ENCODE results near the gene SHROOM3.

SHROOM3 gene

DNA sequence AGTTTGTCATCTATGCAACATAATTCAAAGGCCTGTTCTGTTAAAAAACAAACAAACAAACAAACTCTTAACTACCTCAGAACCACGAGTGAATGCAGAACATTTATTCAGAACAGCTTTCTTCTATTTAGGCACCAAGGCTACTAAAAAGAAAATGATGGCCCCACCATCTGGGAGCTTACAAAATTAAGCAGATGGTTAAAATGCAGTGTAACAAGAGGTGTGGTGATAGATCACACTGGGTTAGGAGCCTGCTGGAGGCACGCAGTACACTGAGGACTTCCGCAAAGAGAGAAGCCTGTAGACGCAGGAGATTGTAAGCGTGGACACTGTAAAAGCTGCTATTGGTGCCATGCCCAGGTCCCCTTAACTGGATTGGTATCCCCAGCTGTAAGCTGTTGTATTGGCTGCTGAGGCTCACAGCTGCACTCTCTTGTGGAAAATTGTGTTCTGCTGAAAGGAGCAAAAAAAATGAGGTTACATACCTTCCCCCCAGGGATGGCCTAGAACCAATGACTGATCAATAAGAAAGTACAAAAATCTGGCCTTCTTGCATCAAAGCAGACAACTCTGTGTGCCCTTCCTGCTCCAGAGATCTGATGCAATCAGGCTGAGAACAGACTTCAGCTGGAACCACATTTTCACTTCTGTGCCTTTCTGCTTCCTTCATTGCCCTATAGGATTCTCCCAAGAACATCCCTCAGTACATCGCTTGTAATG, 60.0 kb downstream of the SHROOM3 start:
- DNase-seq (ENCODE audit: low read depth): no peak

DNA sequence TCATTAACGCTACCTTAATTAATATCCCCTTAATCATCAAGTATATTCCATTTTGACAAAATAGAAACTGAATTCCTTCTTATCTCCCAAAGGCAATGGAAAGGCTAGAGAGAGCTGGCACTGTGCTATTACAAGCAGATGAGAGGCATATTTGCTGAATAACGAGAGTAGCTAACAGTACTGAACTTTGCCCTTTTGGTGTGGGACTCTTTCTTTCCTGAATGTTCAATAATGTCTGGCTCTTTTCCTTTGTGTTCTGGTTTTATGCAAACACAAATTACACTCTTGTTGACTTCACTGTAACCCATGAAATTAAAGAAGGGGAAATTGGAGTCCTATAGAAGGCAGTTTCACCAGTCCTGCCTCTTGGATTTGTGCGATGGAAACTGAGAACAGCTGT, 63.5 kb downstream of the SHROOM3 start:
- no peak for DNase-seq (ENCODE audit: low read depth)

DNA sequence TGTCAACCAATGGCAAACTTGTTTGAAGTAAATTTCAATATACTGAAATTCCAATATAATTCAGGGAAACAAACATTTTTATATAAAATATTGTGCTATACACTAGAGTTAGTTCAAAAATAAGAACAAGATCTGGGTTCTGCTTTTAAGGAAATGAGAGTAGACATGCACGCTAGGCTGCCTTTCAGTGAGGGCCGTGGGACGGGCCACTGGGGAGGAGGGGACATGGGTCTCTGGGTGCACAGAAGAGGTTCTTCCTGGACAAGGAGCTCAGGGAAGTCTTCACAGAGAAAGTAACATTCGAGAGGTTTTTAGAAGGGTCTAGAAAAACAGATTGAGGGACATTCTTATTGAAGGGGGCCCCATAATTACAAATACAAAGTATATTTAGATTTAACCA, 64.4 kb downstream of the SHROOM3 start:
- DNase-seq (ENCODE audit: low read depth): no peak

DNA sequence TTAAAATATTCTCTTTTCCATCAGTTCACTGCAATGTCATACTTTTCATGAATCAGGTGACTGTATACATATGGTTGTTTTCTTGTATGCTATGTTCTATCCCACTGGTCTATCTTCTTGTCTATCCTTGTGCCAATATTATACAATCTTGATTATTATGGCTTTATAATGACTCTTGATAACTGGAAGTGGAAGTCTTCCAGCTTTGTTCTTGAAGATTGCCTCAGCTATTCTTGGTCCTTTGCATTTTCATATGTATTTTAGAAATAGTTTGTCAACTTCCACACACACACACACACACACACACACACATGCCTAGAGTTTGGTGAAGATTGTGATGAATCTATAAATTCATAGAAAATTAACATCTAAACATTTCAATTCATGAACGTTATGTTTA, 67.9 kb downstream of the SHROOM3 start:
- no peak for DNase-seq (ENCODE audit: low read depth)

DNA sequence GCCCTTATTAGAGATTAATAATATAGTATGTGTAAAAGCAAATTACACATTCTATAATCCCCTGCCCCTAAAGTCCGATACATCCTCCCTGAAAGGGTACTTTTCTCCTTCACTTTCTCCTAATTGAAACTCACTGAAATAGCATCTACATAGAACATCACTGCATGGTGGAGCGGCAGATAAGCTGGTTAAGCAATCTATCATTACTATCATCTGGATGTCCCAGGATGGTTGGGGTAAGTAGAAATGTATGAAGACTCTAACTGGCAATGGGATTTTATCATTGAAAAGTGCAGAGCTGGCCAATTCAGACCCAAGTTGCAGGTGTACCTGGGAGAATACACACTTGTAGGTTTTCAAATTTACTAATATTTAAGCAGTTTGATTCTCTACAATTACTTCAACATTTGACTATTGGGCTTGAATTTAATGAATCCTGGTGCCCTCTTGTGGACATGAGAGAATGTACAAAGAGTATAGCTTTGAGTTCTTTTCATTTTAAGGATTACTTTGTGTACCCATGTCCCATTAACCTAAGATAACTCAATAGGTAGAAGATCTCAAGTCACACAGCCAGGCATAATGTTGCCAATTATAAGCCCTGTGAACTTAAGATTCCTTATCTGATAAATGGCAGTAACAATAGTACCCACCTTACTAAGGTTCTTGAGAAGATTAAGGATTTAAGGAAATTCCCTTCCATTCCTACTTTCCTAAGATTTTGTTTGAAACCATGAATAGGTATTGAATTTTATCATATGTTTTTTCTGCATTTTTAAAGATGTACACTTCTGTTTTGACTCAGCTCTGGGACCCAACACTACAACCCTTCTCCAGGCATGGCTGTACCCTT, 69.8 kb downstream of the SHROOM3 start:
- peak; percentile 14 for DNase-seq (ENCODE audit: low read depth)

DNA sequence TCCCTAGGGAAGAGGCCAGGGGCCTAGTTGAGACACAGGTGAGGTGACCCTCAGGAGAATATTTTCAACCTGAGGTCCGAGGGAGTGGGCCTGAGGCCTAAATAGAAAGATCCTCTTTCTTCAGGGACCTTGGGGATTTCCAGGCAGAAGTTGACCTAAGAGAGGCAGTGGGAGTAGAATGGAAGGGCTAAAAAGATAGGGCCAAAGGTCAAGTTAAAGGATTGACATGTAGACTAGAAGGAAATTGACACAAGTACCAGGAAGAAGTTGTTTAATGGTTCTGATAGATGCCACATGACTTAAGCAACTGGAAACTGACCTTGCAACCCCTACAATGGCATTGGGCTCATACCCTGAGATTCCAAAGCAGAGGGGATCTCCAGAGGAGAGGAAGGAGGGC, 76.9 kb downstream of the SHROOM3 start:
- no peak for DNase-seq (ENCODE audit: low read depth)

DNA sequence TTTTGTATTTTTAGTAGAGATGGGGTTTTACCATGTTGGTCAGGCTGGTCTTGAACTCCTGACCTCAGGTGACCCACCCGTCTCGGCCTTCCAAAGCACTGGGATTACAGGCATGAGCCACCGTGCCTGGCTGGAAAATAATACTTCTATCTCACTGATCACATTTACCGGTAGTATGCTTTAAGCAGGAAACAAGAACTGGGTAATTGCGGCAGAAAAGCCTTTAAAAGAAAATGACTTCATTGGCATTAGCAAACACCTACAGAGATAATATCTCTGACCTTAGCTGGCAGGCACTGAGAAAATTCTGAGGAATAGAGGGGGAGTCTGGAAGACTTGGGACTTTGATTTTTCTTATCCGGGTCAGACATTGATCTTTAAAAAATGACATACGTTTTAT, 78.5 kb downstream of the SHROOM3 start:
- DNase-seq (ENCODE audit: low read depth): no peak

DNA sequence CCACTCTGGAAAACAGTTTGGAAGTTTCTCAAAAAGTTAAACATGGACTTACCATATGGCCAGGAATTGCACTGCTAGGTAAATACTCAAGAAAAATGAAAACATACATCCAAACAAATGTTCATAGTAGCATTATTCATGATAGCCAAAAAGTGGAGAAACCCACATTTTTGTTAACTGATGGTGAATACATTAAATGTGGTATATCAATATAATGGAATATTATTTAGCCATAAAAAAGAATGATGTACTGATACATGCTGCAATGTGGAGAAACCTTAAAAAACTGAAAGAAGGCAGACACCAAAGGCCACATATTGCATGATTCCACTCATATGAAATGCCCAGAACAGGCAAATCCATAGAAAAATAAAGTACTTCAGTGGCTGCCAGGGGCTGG, 79.1 kb downstream of the SHROOM3 start:
- DNase-seq (ENCODE audit: low read depth): no peak

DNA sequence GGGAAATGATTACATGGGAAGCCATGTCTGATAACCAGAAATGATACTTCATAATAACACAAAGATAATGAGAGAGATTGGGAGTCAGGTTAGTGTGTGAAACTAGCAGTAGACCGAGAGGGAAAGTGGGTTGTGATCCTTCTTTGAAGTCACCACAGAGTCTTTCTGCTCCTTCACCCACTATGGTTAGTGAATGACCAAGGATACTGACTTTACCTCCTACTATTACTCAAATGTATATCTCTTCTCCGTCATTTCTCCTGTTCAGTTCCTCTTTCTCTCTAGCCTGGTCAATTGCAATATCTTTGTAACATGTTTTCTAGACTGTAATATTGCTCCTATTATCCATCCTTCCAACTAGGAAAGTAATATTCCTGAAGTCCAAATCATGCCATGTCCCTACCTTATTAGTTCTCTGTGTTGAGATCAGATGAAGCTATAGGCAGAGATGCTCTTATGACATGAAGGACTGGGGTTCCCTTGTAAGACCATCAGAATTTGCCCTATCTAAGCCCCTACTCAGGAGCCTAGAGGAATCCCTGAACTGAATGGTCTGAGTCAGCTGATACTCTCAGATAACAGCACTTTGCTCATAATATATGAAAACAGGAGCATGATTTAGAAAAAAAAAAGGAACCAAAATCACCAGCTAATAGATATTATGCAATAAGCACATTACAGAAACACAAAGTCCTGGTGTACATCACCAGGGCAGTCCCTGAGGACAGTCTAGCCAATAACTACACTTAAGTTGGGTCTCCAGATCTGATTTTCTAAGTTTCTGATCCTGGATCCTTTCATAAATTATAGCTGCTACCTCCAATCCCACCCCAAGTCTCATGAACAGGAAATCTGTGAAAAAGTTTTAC, 81.2 kb downstream of the SHROOM3 start:
- DNase-seq (ENCODE audit: low read depth): no peak

DNA sequence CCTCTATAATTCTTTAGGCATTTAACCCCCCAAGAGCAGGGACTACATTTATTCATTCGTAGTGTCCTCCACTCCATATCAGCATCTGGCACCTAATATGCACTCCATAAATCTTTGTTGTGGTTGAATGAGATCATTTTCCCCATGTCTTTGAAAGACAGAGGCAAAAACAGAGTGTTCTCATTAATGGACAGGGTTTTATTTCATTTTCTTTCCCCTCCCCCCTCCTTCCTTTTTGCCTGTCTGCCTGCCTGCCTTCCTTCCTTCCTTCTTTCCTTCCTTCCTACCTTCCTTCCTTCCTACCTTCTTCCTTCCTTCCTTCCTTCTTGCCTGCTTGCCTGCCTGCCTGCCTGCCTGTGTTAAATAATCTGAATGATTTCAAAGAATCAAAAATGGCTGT, 83.2 kb downstream of the SHROOM3 start:
- DNase-seq (ENCODE audit: low read depth): no peak

DNA sequence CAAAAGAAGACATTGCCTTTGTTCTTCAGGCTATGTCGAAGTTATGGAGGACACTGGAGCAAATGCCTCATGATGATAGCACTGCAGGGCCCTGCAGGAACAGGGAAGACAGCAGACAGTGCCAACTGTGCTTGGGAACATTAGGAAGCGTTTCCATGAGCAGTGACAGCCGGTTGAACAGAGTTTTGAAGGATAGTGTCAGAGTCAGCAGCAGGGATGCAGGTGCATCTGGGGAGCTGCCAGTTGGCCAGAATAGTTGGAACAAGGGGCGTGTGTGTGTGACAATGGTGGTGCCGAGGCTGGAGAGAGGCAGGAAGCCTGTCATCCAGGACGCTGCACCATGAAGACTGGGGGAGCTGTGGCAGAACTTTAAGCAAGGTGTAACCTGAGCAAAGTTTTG, 88.6 kb downstream of the SHROOM3 start:
- DNase-seq (ENCODE audit: low read depth): no peak

DNA sequence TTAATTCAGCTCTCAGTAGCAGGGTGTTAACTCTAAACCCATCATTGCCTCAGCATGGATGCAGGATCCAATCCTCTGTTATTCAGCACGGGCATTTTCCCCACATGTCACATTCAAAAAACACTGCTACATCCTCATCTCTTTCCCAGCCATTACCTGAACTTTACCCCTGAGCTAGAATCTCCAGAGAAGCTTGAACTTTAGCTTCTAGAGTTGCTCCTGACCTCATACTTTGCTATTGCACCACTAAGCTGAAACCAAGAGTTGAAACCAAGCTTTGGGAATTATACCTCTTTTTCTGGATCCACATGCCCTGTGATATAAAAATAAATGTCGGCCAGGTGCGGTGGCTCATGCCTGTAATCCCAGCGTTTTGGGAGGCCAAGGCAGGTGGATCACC, 90.7 kb downstream of the SHROOM3 start:
- DNase-seq (ENCODE audit: low read depth): no peak

DNA sequence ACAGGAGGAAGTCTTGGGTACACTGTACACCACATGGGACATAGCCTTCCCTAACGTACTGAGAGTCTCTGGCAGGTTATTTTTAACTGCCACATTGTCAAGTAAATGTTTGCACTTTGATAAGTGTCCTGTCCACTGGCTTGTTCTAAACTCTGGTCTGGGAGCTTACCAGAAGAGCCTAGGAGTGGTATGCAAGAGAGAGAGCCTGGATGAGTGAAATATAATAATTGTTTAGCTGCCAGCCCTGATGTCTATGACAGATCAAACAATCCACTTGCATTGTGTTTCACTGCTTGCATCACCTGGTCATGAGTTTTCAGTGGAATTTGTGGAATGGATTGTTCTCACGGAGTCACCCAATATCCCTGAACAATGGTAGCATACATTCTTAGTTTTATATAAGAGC, 91.6 kb downstream of the SHROOM3 start:
- DNase-seq (ENCODE audit: low read depth): no peak

DNA sequence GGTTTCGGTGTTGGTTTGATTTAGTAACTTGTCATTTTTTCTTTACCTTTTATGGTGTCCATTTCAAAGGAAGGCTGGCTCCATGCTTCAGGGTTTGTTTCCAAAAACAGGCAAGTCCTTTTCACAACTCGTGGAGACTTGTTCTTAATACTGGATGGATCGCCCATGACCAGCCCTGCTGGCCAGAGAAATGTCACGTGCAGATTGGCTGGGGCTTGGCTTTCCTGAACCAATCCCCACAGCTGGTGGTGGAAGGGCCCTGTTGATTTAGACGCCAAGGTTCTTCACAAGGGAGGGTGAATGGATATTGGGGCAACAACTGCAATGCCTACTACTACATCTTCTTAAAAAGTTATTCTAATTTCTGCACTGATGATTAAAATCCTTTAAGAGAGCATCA, 92.6 kb downstream of the SHROOM3 start:
- no peak for DNase-seq (ENCODE audit: low read depth)

DNA sequence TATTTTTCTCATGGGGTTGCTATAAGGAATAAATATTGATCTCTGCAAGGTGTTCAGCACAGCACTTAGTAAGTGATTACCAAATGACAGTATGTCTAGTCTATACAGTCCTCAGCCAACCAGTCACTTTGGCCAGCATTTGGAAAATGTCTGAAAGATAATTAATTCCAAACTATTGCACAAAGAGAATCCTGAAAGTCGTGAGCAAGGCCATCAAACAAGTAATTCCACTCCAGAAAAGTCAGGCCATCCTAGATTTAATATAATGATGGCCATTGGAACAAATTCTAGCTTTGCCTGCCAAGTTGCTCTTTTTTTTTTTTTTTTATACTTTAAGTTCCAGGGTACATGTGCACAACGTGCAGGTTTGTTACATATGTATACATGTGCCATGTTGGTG, 96.6 kb downstream of the SHROOM3 start:
- no peak for DNase-seq (ENCODE audit: low read depth)

DNA sequence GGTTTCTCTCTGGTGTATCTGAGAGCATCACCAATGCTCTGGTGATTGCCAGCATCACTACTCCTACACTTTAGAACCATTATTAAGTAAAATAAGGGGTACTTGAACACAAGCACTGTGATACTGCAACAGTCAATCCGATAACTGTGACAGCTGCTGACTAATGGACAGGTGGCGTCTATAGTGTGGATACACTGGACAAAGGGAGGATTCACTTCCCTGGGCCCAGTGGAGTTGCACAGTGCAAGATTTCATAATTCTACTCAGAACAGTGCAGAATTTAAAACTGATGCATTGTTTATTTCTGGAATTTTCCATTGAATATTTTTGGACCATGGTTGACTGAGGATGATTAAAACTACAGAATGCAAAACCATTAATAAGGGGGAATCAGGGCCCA, 97.8 kb downstream of the SHROOM3 start:
- no peak for DNase-seq (ENCODE audit: low read depth)

DNA sequence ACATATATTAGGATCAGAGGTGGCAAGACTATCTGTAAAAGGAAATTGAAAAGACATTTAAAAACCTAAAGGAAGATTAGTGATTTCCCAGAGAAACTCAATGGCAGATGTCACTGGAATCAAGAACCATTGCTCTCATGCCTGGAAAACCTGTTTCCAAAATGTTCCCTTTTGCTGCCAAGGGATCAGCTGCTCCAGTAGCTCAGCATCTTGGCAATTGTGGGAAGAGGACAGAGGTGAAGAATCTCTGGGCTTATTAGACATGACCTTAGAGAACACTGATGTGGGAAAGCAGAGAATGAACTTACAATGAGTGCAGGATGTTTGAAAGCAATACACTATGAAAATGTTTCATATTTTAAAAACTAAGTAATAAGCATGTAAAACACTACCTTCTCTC, 98.3 kb downstream of the SHROOM3 start:
- no peak for DNase-seq (ENCODE audit: low read depth)

DNA sequence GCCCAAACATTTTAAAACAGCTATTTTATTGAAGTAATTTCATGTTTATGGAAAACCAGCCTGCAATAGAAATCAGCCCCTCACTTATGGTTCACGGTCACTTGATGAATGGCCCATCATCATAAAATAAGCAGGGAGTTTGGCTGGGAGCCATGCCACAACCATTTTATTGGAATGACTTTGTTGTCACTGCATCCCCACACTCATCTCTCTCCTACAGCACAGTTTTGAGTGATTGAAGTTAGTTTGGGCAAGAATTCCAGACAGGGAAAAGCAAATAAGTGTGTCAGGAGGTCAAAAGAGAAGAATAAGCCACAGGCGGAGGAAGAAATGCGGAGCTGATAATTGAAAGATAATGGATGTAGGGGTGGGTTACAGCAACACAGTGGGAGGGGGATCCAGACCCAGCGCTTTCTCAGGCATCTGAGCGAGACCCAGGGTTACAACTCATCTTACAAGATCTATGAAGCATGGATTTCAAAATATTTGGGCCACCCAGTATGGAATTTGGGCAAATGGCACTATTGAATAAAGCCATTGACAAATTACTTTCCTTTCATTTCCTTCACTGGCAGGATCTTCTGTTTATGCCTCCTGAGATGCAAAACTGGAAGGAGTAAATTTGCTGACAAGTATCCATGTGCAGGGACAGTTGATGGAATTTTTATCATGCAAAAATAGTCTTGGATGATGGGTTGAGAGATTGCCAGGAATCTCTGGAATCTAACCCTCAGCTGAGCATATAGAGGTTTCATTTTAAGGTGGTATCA, 100.8 kb downstream of the SHROOM3 start:
- peak; percentile 66 for DNase-seq (ENCODE audit: low read depth)

DNA sequence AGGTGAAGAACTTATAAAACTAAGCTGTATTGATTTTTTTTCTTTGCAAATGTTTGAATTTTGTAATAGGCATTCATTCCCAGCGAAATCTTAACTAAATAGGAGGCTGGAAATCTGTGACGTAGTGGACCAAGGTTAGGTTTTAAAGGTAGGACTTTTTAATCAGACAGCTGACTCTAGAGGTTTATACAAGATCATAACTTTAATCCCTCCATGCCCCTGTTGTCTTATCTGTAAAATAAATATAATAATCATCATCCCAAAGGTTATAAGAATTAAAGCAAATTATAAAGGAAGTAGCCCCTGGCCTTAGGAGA, 101.3 kb downstream of the SHROOM3 start:
- no peak for DNase-seq (ENCODE audit: low read depth)

DNA sequence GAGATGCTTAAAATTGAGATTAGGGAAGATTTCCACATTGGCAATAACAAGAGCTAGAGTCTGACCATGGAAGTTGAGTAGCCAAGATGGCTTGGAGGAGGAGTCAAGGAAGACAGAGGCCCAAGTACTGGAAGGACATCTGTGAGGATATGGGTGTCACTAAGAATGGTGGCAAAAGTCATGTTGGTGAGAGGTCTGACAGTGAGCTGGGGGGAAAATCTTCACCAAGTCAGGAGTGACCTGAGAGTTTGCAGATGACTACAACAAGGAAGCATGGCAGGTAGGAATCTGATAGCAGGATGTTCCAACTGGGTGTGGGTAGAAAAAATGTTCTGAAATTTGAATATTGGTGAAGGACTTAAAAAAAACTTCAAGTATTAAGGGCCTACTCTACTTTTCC, 103.3 kb downstream of the SHROOM3 start:
- DNase-seq (ENCODE audit: low read depth): no peak

DNA sequence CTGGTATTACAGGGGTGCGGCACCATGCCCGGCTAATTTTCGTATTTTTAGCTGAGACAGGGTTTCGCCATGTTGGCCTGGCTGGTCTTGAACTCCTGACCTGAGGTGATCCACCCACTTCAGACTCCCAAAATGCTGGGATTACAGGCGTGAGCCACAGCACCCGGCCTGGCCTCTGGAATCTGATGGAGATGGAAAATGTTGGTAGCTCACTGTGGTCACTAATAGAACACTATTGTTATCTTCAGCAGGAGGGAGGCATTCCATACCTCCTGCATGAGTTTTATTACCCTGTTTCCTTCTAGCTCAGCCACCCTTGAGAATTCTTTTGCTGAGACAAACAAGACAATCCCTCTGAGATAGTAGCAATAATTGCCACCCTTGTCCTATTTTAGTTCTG, 105.0 kb downstream of the SHROOM3 start:
- no peak for DNase-seq (ENCODE audit: low read depth)

DNA sequence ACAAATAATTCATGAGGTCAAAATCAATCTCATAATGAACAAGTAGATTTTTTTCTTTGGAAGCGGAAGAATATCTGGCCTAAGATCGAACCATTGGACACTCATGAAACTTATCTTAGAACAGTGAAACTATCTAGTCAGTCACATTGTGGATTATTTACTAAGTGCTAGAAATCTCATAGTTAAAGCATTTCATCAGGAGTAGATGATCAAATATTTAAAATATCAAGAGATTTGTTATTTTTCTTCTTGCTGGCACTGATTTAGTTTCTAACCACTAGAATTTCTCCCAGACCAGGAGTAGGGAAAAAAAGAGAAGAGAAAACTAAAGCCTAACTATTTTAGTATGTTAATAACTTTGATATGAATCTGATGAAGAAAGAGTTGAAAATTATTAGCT, 105.5 kb downstream of the SHROOM3 start:
- DNase-seq (ENCODE audit: low read depth): no peak
